ENCODE results near the gene B3GALT6.

Gene B3GALT6

GRCh38 chr1:1202831-1203560 lies 29.0 kb upstream of the B3GALT6 start:
- Histone ChIP-seq H3K27me3 (ENCODE audit: control insufficient read depth in 5 of 5, insufficient read depth in 4 of 5, low read length in 5 of 5) (peaks cover 26 to 42% (median 38%) of the 10 kb centered on the region in 5 donors), H3K9me3 (ENCODE audit: control insufficient read depth in 5 of 5, low read length in 5 of 5) (no peaks in the 10 kb centered on the region), H3K9ac (ENCODE audit: low read length in 5 of 5) (no peak overlapping the region), H3K4me3 (ENCODE audit: low read depth in 1 of 5, low read length in 5 of 5) (no peak overlapping the region), H3K27ac (ENCODE audit: low read depth, low read length) (no peak overlapping the region), H3K4me1 (ENCODE audit: control insufficient read depth in 5 of 5, insufficient read depth in 5 of 5, low read length in 5 of 5) (peaks cover 0 to 30% (median 20%) of the 10 kb centered on the region in 5 donors), H3K36me3 (ENCODE audit: control insufficient read depth in 5 of 5, insufficient read depth in 5 of 5, low read length in 5 of 5) (no peaks in the 10 kb centered on the region)

GRCh38 chr1:1203561-1204424 lies 28.2 kb upstream of the B3GALT6 start:
- Histone ChIP-seq H3K27me3 (ENCODE audit: control insufficient read depth in 5 of 5, insufficient read depth in 4 of 5, low read length in 5 of 5) (peaks cover 28 to 42% (median 38%) of the 10 kb centered on the region in 5 donors), H3K4me1 (ENCODE audit: control insufficient read depth in 5 of 5, insufficient read depth in 5 of 5, low read length in 5 of 5) (peaks cover 0 to 37% (median 28%) of the 10 kb centered on the region in 5 donors), H3K9me3 (ENCODE audit: control insufficient read depth in 5 of 5, low read length in 5 of 5) (no peaks in the 10 kb centered on the region), H3K9ac (ENCODE audit: low read length in 5 of 5) (no peak overlapping the region), H3K27ac (ENCODE audit: low read depth, low read length) (no peak overlapping the region), H3K36me3 (ENCODE audit: control insufficient read depth in 5 of 5, insufficient read depth in 5 of 5, low read length in 5 of 5) (no peaks in the 10 kb centered on the region), H3K4me3 (ENCODE audit: low read depth in 1 of 5, low read length in 5 of 5) (no peak overlapping the region)

- H3K9me3 ChIP-seq (ENCODE audit: control insufficient read depth in 5 of 5, low read length in 5 of 5) = no peaks in the 10 kb centered on the region
- no peak overlapping the region for H3K4me3 ChIP-seq (ENCODE audit: low read depth in 1 of 5, low read length in 5 of 5)
- no peak overlapping the region for H3K9ac ChIP-seq (ENCODE audit: low read length in 5 of 5)
- H3K27me3 ChIP-seq (ENCODE audit: control insufficient read depth in 5 of 5, insufficient read depth in 4 of 5, low read length in 5 of 5) = peaks cover 28 to 40% (median 39%) of the 10 kb centered on the region in 5 donors
- peaks cover 0 to 42% (median 30%) of the 10 kb centered on the region in 5 donors for H3K4me1 ChIP-seq (ENCODE audit: control insufficient read depth in 5 of 5, insufficient read depth in 5 of 5, low read length in 5 of 5)
- no peak overlapping the region for H3K27ac ChIP-seq (ENCODE audit: low read depth, low read length)
- H3K36me3 ChIP-seq (ENCODE audit: control insufficient read depth in 5 of 5, insufficient read depth in 5 of 5, low read length in 5 of 5) = no peaks in the 10 kb centered on the region
Measured at GRCh38 chr1:1204425-1204920, 27.6 kb upstream of the B3GALT6 start.

DNA sequence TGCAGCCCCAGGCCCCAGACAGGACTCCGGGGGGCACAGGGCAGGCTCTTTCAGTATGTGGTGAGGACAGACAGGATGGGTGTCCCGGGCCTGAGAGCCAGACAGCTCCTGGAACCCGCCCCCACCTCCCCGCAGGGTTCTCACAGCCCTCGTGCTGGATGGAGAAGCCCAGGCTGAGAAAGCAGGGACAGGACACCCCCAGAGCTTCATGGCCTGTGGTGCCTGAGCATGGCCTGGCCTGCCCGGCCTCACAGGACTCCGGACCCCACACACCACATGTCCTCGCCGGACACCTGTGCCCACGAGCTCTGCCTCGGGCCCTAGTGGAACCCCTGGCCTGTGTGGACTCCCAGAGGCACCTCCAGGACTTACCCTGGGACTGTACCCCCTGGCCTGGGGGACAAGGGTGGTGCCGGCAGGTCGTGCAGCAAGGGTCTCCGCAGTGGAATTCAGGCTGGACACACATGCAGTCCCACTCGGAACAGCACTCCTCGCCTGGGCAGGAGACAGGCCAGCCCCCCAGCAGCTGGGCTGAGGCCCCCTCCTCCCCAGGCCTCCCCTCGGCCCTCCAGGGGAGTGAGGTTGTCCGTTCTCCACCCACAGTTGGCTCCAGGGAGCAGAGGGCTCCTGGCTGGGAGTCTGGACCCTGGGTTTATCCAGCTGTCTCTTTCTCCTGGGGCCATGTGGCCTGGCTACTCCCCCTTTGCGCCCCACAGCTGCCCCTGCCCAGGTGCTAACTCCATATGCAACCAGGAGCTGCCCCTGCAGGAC lies 26.9 kb upstream of the B3GALT6 start:
- no peak overlapping the region for H3K9ac ChIP-seq (ENCODE audit: low read length in 5 of 5)
- no peaks in the 10 kb centered on the region for H3K9me3 ChIP-seq (ENCODE audit: control insufficient read depth in 5 of 5, low read length in 5 of 5)
- peaks cover 0 to 37% (median 30%) of the 10 kb centered on the region in 5 donors for H3K4me1 ChIP-seq (ENCODE audit: control insufficient read depth in 5 of 5, insufficient read depth in 5 of 5, low read length in 5 of 5)
- no peak overlapping the region for H3K4me3 ChIP-seq (ENCODE audit: low read depth in 1 of 5, low read length in 5 of 5)
- H3K27me3 ChIP-seq (ENCODE audit: control insufficient read depth in 5 of 5, insufficient read depth in 4 of 5, low read length in 5 of 5) = peaks cover 28 to 43% (median 40%) of the 10 kb centered on the region in 5 donors
- H3K36me3 ChIP-seq (ENCODE audit: control insufficient read depth in 5 of 5, insufficient read depth in 5 of 5, low read length in 5 of 5) = no peaks in the 10 kb centered on the region
- H3K27ac ChIP-seq (ENCODE audit: low read depth, low read length) = no peak overlapping the region

- H3K36me3 ChIP-seq (ENCODE audit: control insufficient read depth in 5 of 5, insufficient read depth in 5 of 5, low read length in 5 of 5) = no peaks in the 10 kb centered on the region
- no peaks in the 10 kb centered on the region for H3K9me3 ChIP-seq (ENCODE audit: control insufficient read depth in 5 of 5, low read length in 5 of 5)
- no peak overlapping the region for H3K27ac ChIP-seq (ENCODE audit: low read depth, low read length)
- peaks cover 0 to 32% (median 27%) of the 10 kb centered on the region in 5 donors for H3K4me1 ChIP-seq (ENCODE audit: control insufficient read depth in 5 of 5, insufficient read depth in 5 of 5, low read length in 5 of 5)
- H3K4me3 ChIP-seq (ENCODE audit: low read depth in 1 of 5, low read length in 5 of 5) = peak overlapping the region in 3 of 5 donors; percentile 17 to 56 (median 48)
- H3K27me3 ChIP-seq (ENCODE audit: control insufficient read depth in 5 of 5, insufficient read depth in 4 of 5, low read length in 5 of 5) = peaks cover 25 to 43% (median 39%) of the 10 kb centered on the region in 5 donors
- H3K9ac ChIP-seq (ENCODE audit: low read length in 5 of 5) = peak overlapping the region in 1 of 5 donors; percentile 30
Measured at GRCh38 chr1:1205769-1206375, 26.2 kb upstream of the B3GALT6 start.

GRCh38 chr1:1206376-1206965 lies 25.6 kb upstream of the B3GALT6 start, which contains the start of gene TNFRSF18:
TNFRSF18 (minus strand) TSS chr1:1206592; CDS start chr1:1206571, 21 bp downstream.
- no peak within 1 kb of the TSS for H3K27ac ChIP-seq (ENCODE audit: low read depth, low read length)
- H3K9me3 ChIP-seq (ENCODE audit: control insufficient read depth in 5 of 5, low read length in 5 of 5) = no peaks in the 10 kb centered on the region
- peak within 1 kb of the TSS in 3 of 5 donors; percentile 17 to 56 (median 48) for H3K4me3 ChIP-seq (ENCODE audit: low read depth in 1 of 5, low read length in 5 of 5)
- H3K36me3 ChIP-seq (ENCODE audit: control insufficient read depth in 5 of 5, insufficient read depth in 5 of 5, low read length in 5 of 5) = no peaks in the 10 kb centered on the region
- peaks cover 25 to 43% (median 39%) of the 10 kb centered on the region in 5 donors for H3K27me3 ChIP-seq (ENCODE audit: control insufficient read depth in 5 of 5, insufficient read depth in 4 of 5, low read length in 5 of 5)
- H3K9ac ChIP-seq (ENCODE audit: low read length in 5 of 5) = peak within 1 kb of the TSS in 1 of 5 donors; percentile 30
- peaks cover 0 to 34% (median 30%) of the 10 kb centered on the region in 5 donors for H3K4me1 ChIP-seq (ENCODE audit: control insufficient read depth in 5 of 5, insufficient read depth in 5 of 5, low read length in 5 of 5)

DNA sequence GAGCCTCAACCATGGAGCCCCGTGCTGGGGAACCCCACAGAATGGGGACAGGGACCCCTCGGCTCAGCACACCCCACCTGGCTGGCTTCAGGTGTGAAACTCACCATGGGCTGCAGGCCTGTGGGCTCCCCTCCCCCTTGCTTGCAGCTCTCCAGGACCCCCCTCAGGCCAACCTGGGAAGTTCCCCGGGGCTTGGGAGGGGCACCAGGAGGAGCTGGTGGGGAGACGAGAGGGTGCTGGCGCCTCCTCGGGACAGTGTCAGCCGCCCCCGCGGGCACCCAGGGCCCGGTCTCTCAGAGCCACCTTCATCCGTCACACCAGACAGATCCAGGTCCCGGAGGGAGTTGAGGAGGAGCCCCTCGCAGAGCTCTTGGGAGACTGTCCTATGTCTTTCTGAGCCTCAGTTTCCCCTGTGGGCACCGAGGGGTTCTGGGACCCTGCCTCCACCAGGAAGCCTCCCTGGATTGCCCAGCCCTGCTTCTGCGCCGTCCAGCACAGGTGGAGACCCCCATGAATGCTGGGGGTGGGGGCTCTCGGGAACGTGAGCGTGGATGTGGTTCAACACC lies 25.0 kb upstream of the B3GALT6 start:
- Histone ChIP-seq H3K9ac (ENCODE audit: low read length in 5 of 5) (no peak overlapping the region), H3K27ac (ENCODE audit: low read depth, low read length) (no peak overlapping the region), H3K36me3 (ENCODE audit: control insufficient read depth in 5 of 5, insufficient read depth in 5 of 5, low read length in 5 of 5) (no peaks in the 10 kb centered on the region), H3K4me3 (ENCODE audit: low read depth in 1 of 5, low read length in 5 of 5) (peak overlapping the region in 1 of 5 donors; percentile 56), H3K9me3 (ENCODE audit: control insufficient read depth in 5 of 5, low read length in 5 of 5) (no peaks in the 10 kb centered on the region), H3K27me3 (ENCODE audit: control insufficient read depth in 5 of 5, insufficient read depth in 4 of 5, low read length in 5 of 5) (peaks cover 25 to 43% (median 39%) of the 10 kb centered on the region in 5 donors), H3K4me1 (ENCODE audit: control insufficient read depth in 5 of 5, insufficient read depth in 5 of 5, low read length in 5 of 5) (peaks cover 0 to 40% (median 32%) of the 10 kb centered on the region in 5 donors)

GRCh38 chr1:1207571-1207892 lies 24.5 kb upstream of the B3GALT6 start:
- H3K27ac ChIP-seq (ENCODE audit: low read depth, low read length) = no peak overlapping the region
- no peaks in the 10 kb centered on the region for H3K9me3 ChIP-seq (ENCODE audit: control insufficient read depth in 5 of 5, low read length in 5 of 5)
- peaks cover 0 to 43% (median 34%) of the 10 kb centered on the region in 5 donors for H3K4me1 ChIP-seq (ENCODE audit: control insufficient read depth in 5 of 5, insufficient read depth in 5 of 5, low read length in 5 of 5)
- peaks cover 25 to 44% (median 39%) of the 10 kb centered on the region in 5 donors for H3K27me3 ChIP-seq (ENCODE audit: control insufficient read depth in 5 of 5, insufficient read depth in 4 of 5, low read length in 5 of 5)
- no peak overlapping the region for H3K4me3 ChIP-seq (ENCODE audit: low read depth in 1 of 5, low read length in 5 of 5)
- no peaks in the 10 kb centered on the region for H3K36me3 ChIP-seq (ENCODE audit: control insufficient read depth in 5 of 5, insufficient read depth in 5 of 5, low read length in 5 of 5)
- no peak overlapping the region for H3K9ac ChIP-seq (ENCODE audit: low read length in 5 of 5)

Data from subcutaneous abdominal adipose tissue (tissue), 5 donors.